ENCODE results near the gene CCDC149. TPM values are rescaled to one million over a fixed set of nuclear protein-coding genes. Genes with fewer than 3 reads are reported as not detected.

The CCDC149 gene
- total and polyA plus RNA-seq, 2 of the 8 experiments (the other 6 are each of a cell fraction or from before 2014, with no cell fraction given): 2.2 to 5.6 TPM

- no peak for FAIRE-seq
- Histone ChIP-seq H3K4ac (replicated peaks; ENCODE audit: insufficient read length, low read depth, low read length) (no peak overlapping the region), H2BK5ac (ENCODE audit: low read depth, low read length) (no peak overlapping the region), H3K27me3 (replicated peaks in 1 of 4; ENCODE audit: control insufficient read depth in 3 of 4, extremely low read depth in 1 of 4, insufficient read depth in 3 of 4, low read length in 3 of 4) (no peaks in the 10 kb centered on the region), H3K9me3 (ENCODE audit: insufficient read depth in 2 of 2, low read depth in 1 of 2, low read length in 1 of 2) (no peaks in the 10 kb centered on the region), H2BK15ac (ENCODE audit: low read length) (no peak overlapping the region), H3K79me2 (ENCODE audit: control insufficient read depth in 1 of 2, insufficient read depth in 2 of 2, low read length in 2 of 2) (no peaks in the 10 kb centered on the region), H4K91ac (replicated peaks; ENCODE audit: insufficient read length, low read length) (no peak overlapping the region), H2BK120ac (replicated peaks; ENCODE audit: low read depth, low read length) (no peak overlapping the region), H2AK5ac (ENCODE audit: low read depth, low read length) (no peak overlapping the region), H3K4me3 (ENCODE audit: extremely low read depth in 1 of 4, insufficient read depth in 2 of 4, low read depth in 3 of 4, low read length in 4 of 4) (no peak overlapping the region), H4K20me1 (replicated peaks in 1 of 2; ENCODE audit: control insufficient read depth in 1 of 2, insufficient read depth in 2 of 2, low read length in 2 of 2) (no peaks in the 10 kb centered on the region), H3K23me2 (ENCODE audit: low read depth, low read length) (peaks cover 3% of the 10 kb centered on the region), H3K23ac (ENCODE audit: insufficient read length) (no peak overlapping the region), H3K36me3 (ENCODE audit: control insufficient read depth in 2 of 4, insufficient read depth in 4 of 4, low read length in 3 of 4) (no peaks in the 10 kb centered on the region), H3K9ac (replicated peaks in 1 of 4; ENCODE audit: extremely low read depth in 1 of 4, low read depth in 3 of 4, low read length in 3 of 4) (no peak overlapping the region), H3K56ac (replicated peaks; ENCODE audit: insufficient read length, low read depth, low read length) (no peak overlapping the region), H4K8ac (ENCODE audit: extremely low read depth, insufficient read depth, low read length) (no peak overlapping the region), H3K14ac (ENCODE audit: insufficient read length) (no peak overlapping the region), H2AFZ (ENCODE audit: low read length) (no peak overlapping the region), H3K4me2 (ENCODE audit: insufficient read depth in 1 of 2, low read depth in 2 of 2, low read length in 2 of 2) (no peak overlapping the region), H3K4me1 (replicated peaks in 1 of 4; ENCODE audit: control insufficient read depth in 3 of 4, insufficient read depth in 4 of 4, low read length in 3 of 4) (peaks cover 0 to 4% (median 2%) of the 10 kb centered on the region in 4 experiments; a peak in 2 of 7 replicates), H3K18ac (ENCODE audit: extremely low read depth, low read length) (no peak overlapping the region), H3K27ac (ENCODE audit: low read depth, low read length) (no peak overlapping the region), H3K79me1 (ENCODE audit: low read depth, low read length) (no peaks in the 10 kb centered on the region), H4K5ac (ENCODE audit: insufficient read length, low read depth, low read length) (no peak overlapping the region), H2BK20ac (ENCODE audit: low read length) (no peak overlapping the region), H2BK12ac (ENCODE audit: low read depth, low read length) (no peak overlapping the region)
- DNase-seq (ENCODE audit: low read depth in 1 of 2, low spot score in 2 of 2): no peak
- POLR2A ChIA-PET (ENCODE audit: partially characterized antibody): no interaction called here
- TF ChIP-seq MAX (IDR thresholded peaks at IDR 0.05): no peak
- no peak for TF ChIP-seq BRCA1 (IDR thresholded peaks at IDR 0.05; ENCODE audit: low read depth, low read length)
- TF ChIP-seq EZH2 (IDR thresholded peaks at IDR 0.05; ENCODE audit: low read depth, low read length, severe bottlenecking): no peak
- TF ChIP-seq POLR2A (IDR thresholded peaks at IDR 0.05; ENCODE audit: control extremely low read depth in 1 of 2, low read depth in 2 of 2, low read length in 2 of 2): no peak
- no peak for TF ChIP-seq TAF7 (optimal IDR thresholded peaks at IDR 0.05; ENCODE audit: borderline replicate concordance, low read depth, low read length)
- TF ChIP-seq TEAD4 (IDR thresholded peaks at IDR 0.05; ENCODE audit: low read depth, low read length): no peak
- TF ChIP-seq BACH1 (IDR thresholded peaks at IDR 0.05; ENCODE audit: low read length): no peak
- CTCF ChIA-PET (ENCODE audit: partially characterized antibody): interaction anchor here (0.8 to 2.9 kb wide), 3 partner anchors 87 to 149 kb away, joined by 3 to 8 read pairs (median 3); partner anchors contain the start of gene SOD3
- 96% methylated on average over 1 of the region's 1 CpG; no CpG with 5 or more reads in 1 of the 2 experiments for WGBS, 2 experiments (ENCODE audit: extremely low coverage in 1 of 2, insufficient coverage in 1 of 2, insufficient read length in 1 of 2, insufficient replicate concordance in 2 of 2, low coverage in 1 of 2, low lambda C conversion rate in 2 of 2, missing lambda C conversion rate in 1 of 2)
These were observed 17.4 kb downstream of the CCDC149 start for GRCh38 chr4:24895461-24895860.
